ENCODE data around the gene MYL5. TPM values are rescaled to one million over a fixed set of nuclear protein-coding genes. Genes with fewer than 3 reads are reported as not detected.

MYL5 gene
- total RNA-seq, 1 experiment from 2014 or later: 18.0 TPM

GRCh38 chr4:680551-680927 is 6.2 kb downstream of the MYL5 start:
- Mint-ChIP-seq H3K27ac (no peak overlapping the region), H3K9me3 (no peaks in the 10 kb centered on the region; a peak in 1 of 5 replicates), H3K4me1 (peaks cover 2 to 20% of the 10 kb centered on the region in 2 experiments), H3K27me3 (ENCODE audit: low read depth) (peaks cover 13% of the 10 kb centered on the region), H3K36me3 (ENCODE audit: insufficient read depth in 1 of 3, low read depth in 3 of 3) (no peaks in the 10 kb centered on the region; a peak in 3 of 7 replicates), H3K4me3 (peak overlapping the region; percentile 54 to 75)
- no peak overlapping the region for H3T11ph ChIP-seq (ENCODE audit: low read length)
- no peak overlapping the region for H2BK5ac ChIP-seq (ENCODE audit: insufficient read length, low read length)
- peak overlapping the region; percentile 53 for H3K4me2 ChIP-seq (ENCODE audit: insufficient read depth, insufficient read length, low read length)
- H2BK120ac ChIP-seq (ENCODE audit: low read depth, low read length, poor library complexity, severe bottlenecking): no peak overlapping the region
- H3K56ac ChIP-seq (ENCODE audit: insufficient read length, low read depth, low read length): no peak overlapping the region
- H2BK20ac ChIP-seq (ENCODE audit: low read depth, low read length, poor library complexity, severe bottlenecking): no peak overlapping the region
- no peak overlapping the region for H2AK5ac ChIP-seq (ENCODE audit: insufficient read length, low read length)
- no peak overlapping the region for H2BK12ac ChIP-seq (ENCODE audit: insufficient read length, low read depth, low read length)
- H2BK15ac ChIP-seq (ENCODE audit: low read depth, low read length): no peak overlapping the region
- no peak overlapping the region for H3K4ac ChIP-seq (ENCODE audit: low read depth, low read length)
- no peaks in the 10 kb centered on the region for H3K27me3 ChIP-seq (ENCODE audit: insufficient read depth, low read length)
- H3K14ac ChIP-seq (ENCODE audit: insufficient read depth, low read length): no peak overlapping the region
- peaks cover 5% of the 10 kb centered on the region for H3K23me2 ChIP-seq (ENCODE audit: insufficient read length, low read depth, low read length, poor library complexity, severe bottlenecking)
- no peaks in the 10 kb centered on the region for H3K4me1 ChIP-seq (ENCODE audit: insufficient read depth, low read length)
- no CpG with 5 or more reads among the region's 17 CpGs for WGBS (ENCODE audit: extremely low coverage, insufficient read length, low lambda C conversion rate)
- H2AFZ ChIP-seq (ENCODE audit: low read length): no peak overlapping the region
- no peaks in the 10 kb centered on the region for H4K20me1 ChIP-seq (ENCODE audit: control insufficient read depth, insufficient read depth, insufficient read length)
- H4K91ac ChIP-seq (ENCODE audit: insufficient read length, low read depth, low read length): no peak overlapping the region
- H3K79me1 ChIP-seq (ENCODE audit: insufficient read depth, low read depth, low read length, poor library complexity, severe bottlenecking): no peaks in the 10 kb centered on the region
- no peak overlapping the region for H4K8ac ChIP-seq (replicated peaks; ENCODE audit: insufficient read length, low read depth, low read length)
- no peak overlapping the region for H3K18ac ChIP-seq (ENCODE audit: insufficient read length, low read depth, low read length)
- H3K9ac ChIP-seq (ENCODE audit: extremely low read depth, insufficient read length, low read length): no peak overlapping the region
- H3K23ac ChIP-seq (ENCODE audit: insufficient read length, low read depth, low read length): no peak overlapping the region
- no peaks in the 10 kb centered on the region for H3K9me3 ChIP-seq (ENCODE audit: control insufficient read depth, low read depth, low read length)
- H4K5ac ChIP-seq (ENCODE audit: insufficient read length, low read depth, low read length): no peak overlapping the region
- no peak overlapping the region for H3K27ac ChIP-seq (ENCODE audit: insufficient read length, low read depth, low read length)
- peak; percentile 53 for DNase-seq
- H3K79me2 ChIP-seq (ENCODE audit: insufficient read depth, low read length): no peaks in the 10 kb centered on the region
- no peak for TF ChIP-seq CTCF (conservative IDR thresholded peaks at IDR 0.05)

Data from H9 (cell line).